AG08395 (cell line): ENCODE results near the gene GJC2.
"Not testable (repeated sequence)": the region's sequence is repeated elsewhere in the genome, so short reads cannot be mapped to it uniquely, and the experiment has no call there.

Experiments
- DNase-seq: peaks from one replicate; pipeline ENCODE4 v3.0.0; 2012; ENCODE audit warnings: mixed read lengths, low spot score

The GJC2 gene

GRCh38 chr1:228173528-228174481, 24.1 kb downstream of the GJC2 start:
- not testable (repeated sequence) for DNase-seq

GRCh38 chr1:228174482-228175315, 25.0 kb downstream of the GJC2 start:
- no peak for DNase-seq

GRCh38 chr1:228175316-228176023, 25.7 kb downstream of the GJC2 start:
- DNase-seq, result no peak

GRCh38 chr1:228176024-228176395, 26.3 kb downstream of the GJC2 start:
- no peak for DNase-seq

- DNase-seq, result no peak
Observed at GRCh38 chr1:228176461-228177182, 26.9 kb downstream of the GJC2 start.

- no peak for DNase-seq
Observed at GRCh38 chr1:228177183-228177475, 27.4 kb downstream of the GJC2 start.

- DNase-seq, result no peak
Observed at GRCh38 chr1:228177721-228178710, 28.3 kb downstream of the GJC2 start.

GRCh38 chr1:228178737-228179684, 29.3 kb downstream of the GJC2 start:
- DNase-seq, result no peak

GRCh38 chr1:228180271-228180958, 30.7 kb downstream of the GJC2 start:
- DNase-seq, result no peak

- no peak for DNase-seq
Observed at GRCh38 chr1:228180959-228181644, 31.4 kb downstream of the GJC2 start.

- no peak for DNase-seq
Observed at GRCh38 chr1:228181645-228182034, 31.9 kb downstream of the GJC2 start.

- no peak for DNase-seq
Observed at GRCh38 chr1:228182296-228183030, 32.7 kb downstream of the GJC2 start.

GRCh38 chr1:228184152-228184551, 34.4 kb downstream of the GJC2 start:
- no peak for DNase-seq

- no peak for DNase-seq
Observed at GRCh38 chr1:228185641-228185965, 35.9 kb downstream of the GJC2 start.

GRCh38 chr1:228188249-228188648, 38.5 kb downstream of the GJC2 start:
- not testable (repeated sequence) for DNase-seq

GRCh38 chr1:228190182-228190581, 40.5 kb downstream of the GJC2 start:
- DNase-seq, result no peak

GRCh38 chr1:228190778-228191177, 41.0 kb downstream of the GJC2 start:
- DNase-seq, result no peak

- DNase-seq, result no peak
Observed at GRCh38 chr1:228194436-228194835, 44.7 kb downstream of the GJC2 start.
